Ishikawa (cell line): ENCODE measurements around the gene SRCIN1.

Experiments
- CEBPB ChIP-seq: IDR thresholded peaks from 2 replicates; pipeline ENCODE4 v1.6.1; 2012
- FOXM1 ChIP-seq: IDR thresholded peaks from 2 replicates; pipeline ENCODE4 v1.6.1; 2012; ENCODE audit warnings: low read depth, borderline replicate concordance
- TAF1 ChIP-seq: IDR thresholded peaks from 2 replicates; pipeline ENCODE4 v1.6.1; 2012; ENCODE audit warnings: low read depth, mild to moderate bottlenecking
- TF ChIP-seq, protein P1 (sequence below): IDR thresholded peaks from 2 replicates; pipeline ENCODE4 v1.6.1; 2012; ENCODE audit warnings: low read depth, mild to moderate bottlenecking

DNA sequence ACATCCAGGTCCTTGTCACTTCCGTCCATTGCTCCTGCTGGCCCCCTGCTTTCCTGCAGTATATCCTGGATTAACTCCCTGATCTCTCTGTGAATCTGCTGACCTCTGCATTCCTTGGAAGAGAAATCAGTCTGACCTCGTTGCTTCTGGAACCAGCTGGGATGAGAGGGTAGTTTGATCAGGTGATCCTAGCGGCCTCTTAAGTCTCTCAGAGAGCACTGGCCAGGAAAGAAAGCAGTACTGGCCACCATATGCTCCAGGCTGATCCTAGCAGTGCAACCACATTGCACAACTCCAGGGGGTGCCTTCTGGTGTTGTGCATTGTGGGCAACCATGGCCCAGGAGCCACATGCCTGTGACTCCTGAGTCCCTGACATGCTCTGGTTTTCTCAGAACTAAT lies 98.3 kb downstream of the SRCIN1 start:
- TF ChIP-seq, protein P1, sequence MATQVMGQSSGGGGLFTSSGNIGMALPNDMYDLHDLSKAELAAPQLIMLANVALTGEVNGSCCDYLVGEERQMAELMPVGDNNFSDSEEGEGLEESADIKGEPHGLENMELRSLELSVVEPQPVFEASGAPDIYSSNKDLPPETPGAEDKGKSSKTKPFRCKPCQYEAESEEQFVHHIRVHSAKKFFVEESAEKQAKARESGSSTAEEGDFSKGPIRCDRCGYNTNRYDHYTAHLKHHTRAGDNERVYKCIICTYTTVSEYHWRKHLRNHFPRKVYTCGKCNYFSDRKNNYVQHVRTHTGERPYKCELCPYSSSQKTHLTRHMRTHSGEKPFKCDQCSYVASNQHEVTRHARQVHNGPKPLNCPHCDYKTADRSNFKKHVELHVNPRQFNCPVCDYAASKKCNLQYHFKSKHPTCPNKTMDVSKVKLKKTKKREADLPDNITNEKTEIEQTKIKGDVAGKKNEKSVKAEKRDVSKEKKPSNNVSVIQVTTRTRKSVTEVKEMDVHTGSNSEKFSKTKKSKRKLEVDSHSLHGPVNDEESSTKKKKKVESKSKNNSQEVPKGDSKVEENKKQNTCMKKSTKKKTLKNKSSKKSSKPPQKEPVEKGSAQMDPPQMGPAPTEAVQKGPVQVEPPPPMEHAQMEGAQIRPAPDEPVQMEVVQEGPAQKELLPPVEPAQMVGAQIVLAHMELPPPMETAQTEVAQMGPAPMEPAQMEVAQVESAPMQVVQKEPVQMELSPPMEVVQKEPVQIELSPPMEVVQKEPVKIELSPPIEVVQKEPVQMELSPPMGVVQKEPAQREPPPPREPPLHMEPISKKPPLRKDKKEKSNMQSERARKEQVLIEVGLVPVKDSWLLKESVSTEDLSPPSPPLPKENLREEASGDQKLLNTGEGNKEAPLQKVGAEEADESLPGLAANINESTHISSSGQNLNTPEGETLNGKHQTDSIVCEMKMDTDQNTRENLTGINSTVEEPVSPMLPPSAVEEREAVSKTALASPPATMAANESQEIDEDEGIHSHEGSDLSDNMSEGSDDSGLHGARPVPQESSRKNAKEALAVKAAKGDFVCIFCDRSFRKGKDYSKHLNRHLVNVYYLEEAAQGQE: no peak
- TF ChIP-seq CEBPB (no peak), FOXM1 (no peak), TAF1 (no peak)
